Naive thymus-derived CD4-positive, alpha-beta T cell (primary cell): ENCODE measurements around the gene PBX4. TPM values are rescaled to one million over a fixed set of nuclear protein-coding genes. Genes with fewer than 3 reads are reported as not detected.

ENCODE experiments used
- ATAC-seq: fragments of 150-1000 bp; cut with Tn5 transposase; 2 replicates; pipeline ENCODE4 v1.10.0; 2021; ENCODE audit warnings: mild to moderate bottlenecking, moderate library complexity
- CTCF ChIA-PET: fragments of 350-600 bp; sonication (Branson Sonifier 250); formaldehyde crosslinking; loops from one replicate; lab custom pipeline; 2021; ENCODE audit warnings: antibody characterized with exemption; lab: Charles Lee
- POLR2A ChIA-PET: fragments of 350-600 bp; sonication (Branson Sonifier 250); formaldehyde crosslinking; loops from one replicate; lab custom pipeline; 2021; ENCODE audit warnings: antibody characterized with exemption, inconsistent platforms; lab: Charles Lee
- DNase-seq, 9 donors: peaks; one replicate each; pipeline versions ENCODE4 v3.0.0 to v3.0.0-alpha.2; 2020 to 2022; ENCODE audit warnings: mixed read lengths in 1 of 9
- H3K27ac ChIP-seq: one replicate; pipeline ENCODE4 v1.7.0; 2013; ENCODE audit warnings: mild to moderate bottlenecking, low read depth, low read length, moderate library complexity
- H3K27me3 ChIP-seq, 2 donors: one replicate each; pipeline ENCODE4 v1.7.0; 2013; ENCODE audit warnings: low read length in 2 of 2, mild to moderate bottlenecking in 2 of 2, moderate library complexity in 2 of 2; ENCODE audit not compliant: control insufficient read depth in 2 of 2, insufficient read depth in 2 of 2
- H3K36me3 ChIP-seq, 3 experiments: 1 replicate in 2 of 3; 2 replicates in 1 of 3; pipeline ENCODE4 v1.7.0; 2013; ENCODE audit warnings: low read length in 3 of 3, mild to moderate bottlenecking in 3 of 3, moderate library complexity in 1 of 3; ENCODE audit not compliant: insufficient read depth in 3 of 3, control insufficient read depth in 2 of 3
- H3K4me1 ChIP-seq, 2 donors: one replicate each; pipeline ENCODE4 v1.7.0; 2013; ENCODE audit warnings: low read length in 2 of 2, mild to moderate bottlenecking in 2 of 2, moderate library complexity in 1 of 2; ENCODE audit not compliant: control insufficient read depth in 2 of 2, insufficient read depth in 2 of 2
- H3K4me3 ChIP-seq: 2 replicates; pipeline ENCODE4 v1.7.0; 2013; ENCODE audit warnings: mild to moderate bottlenecking, low read length
- H3K9me3 ChIP-seq, 3 experiments: 1 replicate in 2 of 3; 2 replicates in 1 of 3; pipeline ENCODE4 v1.7.0; 2013; ENCODE audit warnings: low read length in 3 of 3; ENCODE audit not compliant: control insufficient read depth in 2 of 3
- H3K27ac Mint-ChIP-seq, 9 donors: one replicate each; pipeline ENCODE4 v1.8.0; 2020 to 2022; ENCODE audit warnings: mixed read lengths in 9 of 9, mild to moderate bottlenecking in 8 of 9, moderate library complexity in 5 of 9, inconsistent platforms in 2 of 9
- H3K27me3 Mint-ChIP-seq, 5 donors: one replicate each; pipeline ENCODE4 v1.8.0; 2021 to 2022; ENCODE audit warnings: mixed read lengths in 5 of 5, mild to moderate bottlenecking in 1 of 5
- H3K36me3 Mint-ChIP-seq, 5 donors: one replicate each; pipeline ENCODE4 v1.8.0; 2020 to 2022; ENCODE audit warnings: mixed read lengths in 5 of 5, mild to moderate bottlenecking in 3 of 5, inconsistent platforms in 1 of 5
- H3K4me1 Mint-ChIP-seq, 7 donors: one replicate each; pipeline ENCODE4 v1.8.0; 2020 to 2022; ENCODE audit warnings: mixed read lengths in 7 of 7, mild to moderate bottlenecking in 3 of 7, inconsistent platforms in 1 of 7
- H3K4me3 Mint-ChIP-seq, 10 donors: one replicate each; pipeline ENCODE4 v1.8.0; 2020 to 2022; ENCODE audit warnings: mild to moderate bottlenecking in 10 of 10, mixed read lengths in 10 of 10, moderate library complexity in 6 of 10, inconsistent platforms in 2 of 10
- H3K9me3 Mint-ChIP-seq, 11 donors: one replicate each; pipeline ENCODE4 v1.8.0; 2020 to 2022; ENCODE audit warnings: mixed read lengths in 11 of 11, mild to moderate bottlenecking in 4 of 11, inconsistent platforms in 1 of 11, moderate library complexity in 1 of 11
- intact Hi-C, 2 donors: fragments of 100-400 bp; cut with micrococcal nuclease; formaldehyde crosslinking; loops; one replicate each; pipeline ENCODE4 v1.15.1; 2023
- polyA plus RNA-seq, 2 donors: library from polyadenylated mRNA; unstranded; fragments of 300-500 nt; fragmentation: Illumina TruSeq; gene quantifications; one replicate each; pipeline ENCODE4 v1.2.3, GENCODE V29; 2021
- total RNA-seq, 6 experiments: library from RNA in 5 of 6; stranded (reverse) in 5 of 6; gene quantifications; 1 replicate in 5 of 6; 2 replicates in 1 of 6; pipeline ENCODE4 v1.2.3 and lab custom pipeline; 2021 to 2026

Gene PBX4
- total and polyA plus RNA-seq, 7 experiments from 2014 or later, result 3.8 to 42.7 (median 30.9) TPM

GRCh38 chr19:19597809-19598306 lies 20.6 kb downstream of the PBX4 start:
- peaks cover 29 to 75% (median 66%) of the 10 kb centered on the region in 7 donors for H3K4me1 Mint-ChIP-seq
- CTCF ChIA-PET, result no interaction called here
- peak overlapping the region; percentile 90 to 99 (median 97) for H3K27ac Mint-ChIP-seq
- Histone ChIP-seq H3K27ac (peak overlapping the region; percentile 96), H3K36me3 (peaks cover 0 to 9% (median 0%) of the 10 kb centered on the region in 3 experiments), H3K27me3 (no peaks in the 10 kb centered on the region), H3K4me1 (peaks cover 53 to 54% of the 10 kb centered on the region in 2 donors), H3K4me3 (peak overlapping the region; percentile 52), H3K9me3 (no peaks in the 10 kb centered on the region)
- ATAC-seq (peak; percentile 87), DNase-seq (peak in 8 of 9 donors; percentile 54 to 90 (median 84))
- peaks cover 0 to 40% (median 10%) of the 10 kb centered on the region in 5 donors for H3K36me3 Mint-ChIP-seq
- peaks cover 0 to 6% (median 0%) of the 10 kb centered on the region in 11 donors for H3K9me3 Mint-ChIP-seq
- H3K27me3 Mint-ChIP-seq, result no peaks in the 10 kb centered on the region
- intact Hi-C loops, result loop anchor here (1.0 to 5.0 kb wide), 13 partner anchors 8 to 179 kb away; partner anchors contain the start of genes ATP13A1 (in 2 of the 2), PBX4 (in 2 of the 2), CILP2 (in 1 of the 2) and GMIP (in 1 of the 2)
- peak overlapping the region; percentile 61 to 85 (median 74) for H3K4me3 Mint-ChIP-seq
- POLR2A ChIA-PET, result interaction anchor here (1.0 to 4.3 kb wide), 20 partner anchors 8 to 71 kb away, joined by 3 to 44 read pairs (median 6); partner anchors contain the start of genes GMIP, LPAR2, PBX4 and ZNF101

- ChIA-PET CTCF (interaction anchor here (1.0 kb wide), 1 partner anchor 36 kb away, joined by 3 read pairs; no protein-coding TSS in a partner anchor), POLR2A (interaction anchor here (7.8 kb wide), 1 partner anchor 8 kb away, joined by 49 read pairs; no protein-coding TSS in a partner anchor)
- intact Hi-C loops, result loop anchor here in 1 of 2 donors (5.0 kb wide), 1 partner anchor 43 kb away; no protein-coding TSS in a partner anchor
- Mint-ChIP-seq H3K36me3 (peaks cover 0 to 42% (median 10%) of the 10 kb centered on the region in 5 donors), H3K9me3 (no peaks in the 10 kb centered on the region), H3K4me1 (peaks cover 24 to 73% (median 59%) of the 10 kb centered on the region in 7 donors), H3K27ac (peak overlapping the region; percentile 56 to 95 (median 81)), H3K27me3 (no peaks in the 10 kb centered on the region), H3K4me3 (peak overlapping the region in 1 of 10 donors; percentile 3)
- no peaks in the 10 kb centered on the region for H3K27me3 ChIP-seq
- peaks cover 40 to 52% of the 10 kb centered on the region in 2 donors for H3K4me1 ChIP-seq
- ATAC-seq (no peak), DNase-seq (no peak)
- no peak overlapping the region for H3K27ac ChIP-seq
- no peak overlapping the region for H3K4me3 ChIP-seq
- H3K36me3 ChIP-seq, result peaks cover 0 to 18% (median 0%) of the 10 kb centered on the region in 3 experiments
- no peaks in the 10 kb centered on the region for H3K9me3 ChIP-seq
Measured at GRCh38 chr19:19595171-19595701, 23.3 kb downstream of the PBX4 start.

- Mint-ChIP-seq H3K9me3 (no peaks in the 10 kb centered on the region), H3K36me3 (peaks cover 0 to 49% (median 10%) of the 10 kb centered on the region in 5 donors), H3K27me3 (no peaks in the 10 kb centered on the region), H3K4me1 (peaks cover 31 to 78% (median 66%) of the 10 kb centered on the region in 7 donors), H3K27ac (peak overlapping the region in 3 of 9 donors; percentile 22 to 84 (median 77)), H3K4me3 (peak overlapping the region in 1 of 10 donors; percentile 31)
- Histone ChIP-seq H3K27ac (no peak overlapping the region), H3K27me3 (no peaks in the 10 kb centered on the region), H3K4me3 (no peak overlapping the region), H3K4me1 (peaks cover 36 to 50% of the 10 kb centered on the region in 2 donors), H3K36me3 (peaks cover 0 to 18% (median 0%) of the 10 kb centered on the region in 3 experiments), H3K9me3 (no peaks in the 10 kb centered on the region)
- ChIA-PET POLR2A (interaction anchor here (0.7 to 7.8 kb wide), 2 partner anchors 9 to 22 kb away, joined by 4 to 49 read pairs; no protein-coding TSS in a partner anchor), CTCF (interaction anchor here (0.6 to 1.0 kb wide), 2 partner anchors 10 to 35 kb away, joined by 3 read pairs; no protein-coding TSS in a partner anchor)
- ATAC-seq, result no peak
- DNase-seq, result no peak
- intact Hi-C loops, result loop anchor here in 1 of 2 donors (5.0 kb wide), 1 partner anchor 33 kb away; the partner anchor contains the start of gene LPAR2
Measured at GRCh38 chr19:19594381-19594780, 24.1 kb downstream of the PBX4 start.

- Mint-ChIP-seq H3K27ac (peak overlapping the region in 6 of 9 donors; percentile 42 to 89 (median 56)), H3K9me3 (no peaks in the 10 kb centered on the region), H3K27me3 (no peaks in the 10 kb centered on the region), H3K4me1 (peaks cover 30 to 79% (median 64%) of the 10 kb centered on the region in 7 donors), H3K4me3 (no peak overlapping the region), H3K36me3 (peaks cover 0 to 55% (median 10%) of the 10 kb centered on the region in 5 donors)
- H3K27ac ChIP-seq, result no peak overlapping the region
- intact Hi-C loops, result loop anchor here in 1 of 2 donors (5.0 kb wide), 1 partner anchor 35 kb away; the partner anchor contains the start of gene LPAR2
- DNase-seq, result no peak
- H3K4me1 ChIP-seq, result peaks cover 24 to 36% of the 10 kb centered on the region in 2 donors
- no peaks in the 10 kb centered on the region for H3K27me3 ChIP-seq
- H3K4me3 ChIP-seq, result no peak overlapping the region
- ATAC-seq, result no peak
- H3K36me3 ChIP-seq, result peaks cover 0 to 18% (median 0%) of the 10 kb centered on the region in 3 experiments
- CTCF ChIA-PET, result interaction anchor here (1.3 kb wide), 1 partner anchor 12 kb away, joined by 4 read pairs; no protein-coding TSS in a partner anchor
- H3K9me3 ChIP-seq, result no peaks in the 10 kb centered on the region
- POLR2A ChIA-PET, result interaction anchor here (0.9 to 7.8 kb wide), 4 partner anchors 10 to 1311 kb away, joined by 3 to 49 read pairs (median 4); partner anchors contain the start of gene JUND
Measured at GRCh38 chr19:19592690-19593089, 25.8 kb downstream of the PBX4 start.

- intact Hi-C loops, result loop anchor here (1.0 to 5.0 kb wide), 4 partner anchors 11 to 36 kb away; partner anchors contain the start of gene LPAR2 (in 1 of the 2)
- DNase-seq (peak in 2 of 9 donors; percentile 66 to 67), ATAC-seq (peak; percentile 89)
- ChIA-PET POLR2A (interaction anchor here (0.6 to 7.8 kb wide), 5 partner anchors 12 to 71 kb away, joined by 3 to 49 read pairs (median 3); no protein-coding TSS in a partner anchor), CTCF (interaction anchor here (1.3 kb wide), 1 partner anchor 14 kb away, joined by 4 read pairs; no protein-coding TSS in a partner anchor)
- Mint-ChIP-seq H3K4me1 (peaks cover 25 to 74% (median 54%) of the 10 kb centered on the region in 7 donors), H3K4me3 (peak overlapping the region in 5 of 10 donors; percentile 12 to 81 (median 21)), H3K27ac (peak overlapping the region; percentile 10 to 89 (median 71)), H3K27me3 (no peaks in the 10 kb centered on the region), H3K9me3 (no peaks in the 10 kb centered on the region), H3K36me3 (peaks cover 0 to 48% (median 10%) of the 10 kb centered on the region in 5 donors)
- Histone ChIP-seq H3K27me3 (no peaks in the 10 kb centered on the region), H3K27ac (peak overlapping the region; percentile 54), H3K36me3 (peaks cover 0 to 18% (median 0%) of the 10 kb centered on the region in 3 experiments), H3K4me3 (no peak overlapping the region), H3K9me3 (no peaks in the 10 kb centered on the region), H3K4me1 (peaks cover 17 to 30% of the 10 kb centered on the region in 2 donors)
Measured at GRCh38 chr19:19591133-19591825, 27.2 kb downstream of the PBX4 start.
